Activated T-cell treated with anti-CD3 and anti-CD28 coated beads, Interleukin-2, amount 50 U/mL, for 4 hours (primary cell): ENCODE results near the gene KIAA0319L. TPM values are rescaled to one million over a fixed set of nuclear protein-coding genes. Genes with fewer than 3 reads are reported as not detected.
A peak's percentile ranks its signal among the peaks of the same experiment; 100 is the strongest.

Experiments used
- ATAC-seq, 2 donors: fragments of 200-7000 bp; cut with Tn5 transposase; one replicate each; pipeline ENCODE4 v1.10.0; 2021
- DNase-seq: peaks from one replicate; pipeline ENCODE4 v3.0.0-alpha.2; 2020
- H3K27me3 Mint-ChIP-seq: one replicate; pipeline ENCODE4 v1.8.0; 2021; ENCODE audit warnings: low read depth, mixed read lengths
- H3K36me3 Mint-ChIP-seq: one replicate; pipeline ENCODE4 v1.8.0; 2022; ENCODE audit warnings: mixed read lengths; ENCODE audit not compliant: insufficient read depth
- H3K4me1 Mint-ChIP-seq: one replicate; pipeline ENCODE4 v1.8.0; 2021; ENCODE audit warnings: low read depth, mixed read lengths
- H3K4me3 Mint-ChIP-seq: one replicate; pipeline ENCODE4 v1.8.0; 2021; ENCODE audit warnings: mild to moderate bottlenecking, moderate library complexity, mixed read lengths
- H3K9me3 Mint-ChIP-seq: one replicate; pipeline ENCODE4 v1.8.0; 2021; ENCODE audit warnings: mixed read lengths
- total RNA-seq, 3 donors: library from RNA; stranded (reverse); gene quantifications; one replicate each; pipeline ENCODE4 v1.2.1, GENCODE V29; 2021

KIAA0319L gene
- total RNA-seq, result 10 to 100 TPM; 16.4 to 19.2 (median 17.4) TPM

DNA sequence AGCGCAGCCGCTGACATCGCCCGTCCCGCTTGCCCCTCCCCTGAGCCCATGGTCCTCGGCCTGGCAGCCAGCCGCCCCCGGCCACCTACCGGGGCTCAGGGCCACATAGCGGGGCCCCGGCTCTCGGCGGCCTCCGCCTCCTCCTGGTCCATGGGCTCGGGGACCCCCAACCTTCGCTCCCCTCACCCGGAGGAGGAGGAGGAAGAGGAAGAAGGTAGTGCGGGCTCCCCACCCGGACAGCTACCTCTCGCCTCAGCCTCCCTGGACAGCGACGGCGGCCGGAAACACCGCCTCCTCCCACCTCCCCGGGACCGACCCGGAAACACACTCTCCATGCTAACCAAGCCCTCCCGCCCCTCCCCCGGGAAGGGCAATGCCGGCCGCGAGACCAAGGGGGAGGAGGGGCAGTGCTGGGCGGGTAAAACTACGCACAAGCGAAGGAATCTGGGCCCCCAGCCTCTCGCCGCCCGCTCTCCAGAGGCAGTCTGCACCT lies at the start of gene KIAA0319L:
Gene KIAA0319L, minus strand, starts transcription at position 286 of the 493 bp plus-strand sequence. CDS start 2,912 bp downstream, outside the sequence.
- no peak for DNase-seq

DNA sequence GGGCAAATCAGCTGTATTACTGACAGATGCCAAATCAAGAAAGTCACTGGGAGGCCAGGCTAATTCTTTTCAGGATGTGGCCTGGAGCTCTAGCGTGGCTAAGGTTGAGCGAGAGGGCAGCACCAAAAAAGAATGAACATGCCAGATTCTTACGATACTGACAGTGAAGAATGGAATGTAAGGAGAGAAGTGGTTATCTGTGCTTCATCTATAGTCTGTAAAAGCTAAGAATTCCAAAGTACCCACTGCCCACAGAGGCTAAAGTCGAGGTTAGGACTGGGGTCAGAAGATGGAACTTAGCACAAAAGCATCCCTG lies 48.6 kb upstream of the KIAA0319L start:
- Mint-ChIP-seq H3K27me3 (no peaks in the 10 kb centered on the region), H3K4me3 (no peak overlapping the region), H3K9me3 (no peaks in the 10 kb centered on the region), H3K4me1 (peaks cover 8% of the 10 kb centered on the region), H3K36me3 (peaks cover 47% of the 10 kb centered on the region)
- DNase-seq (no peak), ATAC-seq (no peak)

More for the DNA sequence above, at the start of gene KIAA0319L:
- Mint-ChIP-seq H3K4me3 (peak within 1 kb of the TSS; percentile 98), H3K9me3 (no peaks in the 10 kb centered on the region), H3K27me3 (no peaks in the 10 kb centered on the region), H3K36me3 (peaks cover 9% of the 10 kb centered on the region), H3K4me1 (peaks cover 53% of the 10 kb centered on the region)
- peak; percentile 69 to 76 for ATAC-seq

DNA sequence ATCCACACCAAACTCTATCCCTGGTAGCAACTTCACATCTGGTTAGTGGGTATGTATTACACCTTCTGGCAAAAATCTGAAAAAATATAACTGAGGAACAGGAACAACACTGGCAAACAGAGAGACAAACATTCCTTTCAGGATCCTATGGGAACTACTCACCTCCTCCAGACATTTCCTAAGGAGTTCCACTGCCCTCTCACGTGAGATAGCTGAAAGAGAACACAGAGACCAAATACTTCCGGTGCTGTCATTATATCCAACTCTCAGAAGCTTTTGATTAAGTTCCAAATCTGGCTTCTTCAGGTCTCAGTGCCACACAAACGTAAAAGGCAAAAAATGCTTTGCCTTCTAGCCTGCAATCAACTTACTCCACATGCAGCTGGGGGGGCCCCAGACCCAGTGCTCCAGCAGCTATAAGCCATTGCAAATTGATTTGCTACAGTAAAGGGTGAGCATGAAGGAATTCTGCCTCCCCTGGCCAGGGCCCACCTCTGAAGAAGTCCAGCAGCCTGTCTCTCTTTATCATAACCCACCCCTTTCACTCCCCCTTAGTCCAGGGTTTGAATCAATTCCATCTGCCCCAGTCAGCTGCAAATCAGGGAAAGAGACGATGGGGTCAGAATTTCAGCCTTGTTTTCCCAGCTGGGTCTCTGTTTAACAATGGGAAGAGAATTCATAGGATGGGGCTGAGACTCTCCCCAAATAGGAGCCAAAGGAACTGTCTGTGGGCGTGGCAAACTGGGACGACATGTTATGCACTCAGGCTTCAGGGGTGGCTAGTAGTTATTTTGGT lies 48.1 kb upstream of the KIAA0319L start:
- no peaks in the 10 kb centered on the region for H3K9me3 Mint-ChIP-seq
- peaks cover 47% of the 10 kb centered on the region for H3K36me3 Mint-ChIP-seq
- H3K27me3 Mint-ChIP-seq, result no peaks in the 10 kb centered on the region
- no peak overlapping the region for H3K4me3 Mint-ChIP-seq
- no peak for DNase-seq
- ATAC-seq, result no peak
- peaks cover 8% of the 10 kb centered on the region for H3K4me1 Mint-ChIP-seq

DNA sequence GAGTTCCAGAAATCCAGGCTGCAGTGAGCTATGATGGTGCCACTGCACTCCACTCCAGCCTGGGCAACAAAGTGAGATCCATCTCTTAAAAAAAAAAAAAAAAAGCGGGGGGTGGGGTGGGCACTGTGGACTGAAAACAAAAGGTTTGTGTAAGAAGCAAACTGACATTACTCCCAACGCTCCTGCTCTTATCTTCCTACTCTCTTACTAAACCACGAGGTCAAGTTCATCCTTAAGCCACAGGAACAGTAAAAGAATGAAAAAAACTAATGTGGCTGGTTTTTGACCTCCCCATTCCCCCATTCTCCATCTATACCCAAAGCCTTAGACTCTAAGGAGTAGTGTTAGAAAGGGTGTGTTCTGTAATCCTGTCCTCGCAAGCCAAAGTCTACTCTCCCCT lies 46.7 kb upstream of the KIAA0319L start:
- no peak for DNase-seq
- no peaks in the 10 kb centered on the region for H3K9me3 Mint-ChIP-seq
- no peak for ATAC-seq
- H3K27me3 Mint-ChIP-seq, result no peaks in the 10 kb centered on the region
- no peak overlapping the region for H3K4me3 Mint-ChIP-seq
- peaks cover 50% of the 10 kb centered on the region for H3K36me3 Mint-ChIP-seq
- peaks cover 8% of the 10 kb centered on the region for H3K4me1 Mint-ChIP-seq

DNA sequence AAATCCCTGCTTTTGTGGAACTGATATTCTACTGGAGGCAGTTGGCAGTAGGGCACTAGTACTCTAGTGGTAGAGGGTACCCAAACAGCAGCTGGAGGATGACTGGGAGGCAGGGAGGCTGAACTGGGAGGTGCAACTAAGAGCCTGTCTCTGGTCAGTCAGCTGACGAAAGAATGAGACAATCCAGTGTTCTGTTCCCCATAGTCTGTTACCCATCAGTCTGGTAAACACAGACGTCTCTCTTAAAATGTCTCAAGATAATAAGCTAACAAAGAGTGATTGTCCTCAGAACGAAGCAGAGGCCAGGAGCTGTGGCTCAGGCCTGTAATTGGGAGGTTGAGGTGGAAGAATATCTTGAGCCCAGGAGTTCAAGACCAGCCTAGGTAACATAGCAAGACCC lies 46.3 kb upstream of the KIAA0319L start:
- DNase-seq (no peak), ATAC-seq (no peak)
- H3K9me3 Mint-ChIP-seq, result no peaks in the 10 kb centered on the region
- H3K27me3 Mint-ChIP-seq, result no peaks in the 10 kb centered on the region
- H3K4me1 Mint-ChIP-seq, result peaks cover 8% of the 10 kb centered on the region
- H3K4me3 Mint-ChIP-seq, result no peak overlapping the region
- H3K36me3 Mint-ChIP-seq, result peaks cover 49% of the 10 kb centered on the region

DNA sequence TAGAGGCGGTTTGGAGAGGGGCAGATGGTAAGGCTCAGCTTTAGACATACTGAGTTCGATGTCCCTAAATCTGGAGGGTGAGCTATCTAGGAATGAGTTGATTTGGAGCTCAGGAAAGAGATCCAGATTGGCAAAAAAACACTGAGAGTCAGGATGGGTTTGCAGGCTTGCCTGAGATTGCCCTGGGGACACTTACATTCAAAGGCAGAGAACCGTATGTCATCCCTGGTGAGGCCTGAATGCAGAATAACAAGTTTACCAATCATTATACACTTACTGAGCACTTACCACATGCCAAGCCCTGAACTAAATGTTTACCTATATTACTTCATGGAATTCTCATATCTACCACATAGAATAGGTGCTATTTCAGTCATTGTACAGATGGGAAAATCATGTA lies 43.4 kb upstream of the KIAA0319L start:
- Mint-ChIP-seq H3K4me3 (no peak overlapping the region), H3K9me3 (no peaks in the 10 kb centered on the region), H3K4me1 (no peaks in the 10 kb centered on the region), H3K27me3 (no peaks in the 10 kb centered on the region), H3K36me3 (peaks cover 31% of the 10 kb centered on the region)
- DNase-seq (no peak), ATAC-seq (no peak)

DNA sequence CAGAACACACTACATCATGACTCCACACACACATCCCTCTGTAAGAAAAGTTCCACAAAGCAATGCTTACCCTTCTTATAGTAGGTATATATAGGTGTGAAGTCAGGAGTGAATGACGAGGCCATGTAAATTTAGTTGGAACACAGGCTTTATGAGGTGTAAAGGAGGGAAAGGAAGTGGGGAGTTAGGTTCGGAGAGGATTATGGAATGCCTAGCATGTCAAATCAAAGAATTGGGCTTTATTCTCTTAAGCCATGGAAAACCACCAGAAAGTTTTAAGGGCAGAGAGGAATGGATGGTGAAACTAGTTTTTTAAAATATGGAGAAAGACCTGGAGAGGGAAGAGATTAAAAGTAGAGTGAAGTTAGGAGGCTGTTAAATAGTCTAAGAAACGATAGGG lies 42.2 kb upstream of the KIAA0319L start:
- ATAC-seq, result no peak
- no peaks in the 10 kb centered on the region for H3K4me1 Mint-ChIP-seq
- no peaks in the 10 kb centered on the region for H3K9me3 Mint-ChIP-seq
- H3K27me3 Mint-ChIP-seq, result no peaks in the 10 kb centered on the region
- peaks cover 29% of the 10 kb centered on the region for H3K36me3 Mint-ChIP-seq
- DNase-seq, result no peak
- H3K4me3 Mint-ChIP-seq, result no peak overlapping the region

DNA sequence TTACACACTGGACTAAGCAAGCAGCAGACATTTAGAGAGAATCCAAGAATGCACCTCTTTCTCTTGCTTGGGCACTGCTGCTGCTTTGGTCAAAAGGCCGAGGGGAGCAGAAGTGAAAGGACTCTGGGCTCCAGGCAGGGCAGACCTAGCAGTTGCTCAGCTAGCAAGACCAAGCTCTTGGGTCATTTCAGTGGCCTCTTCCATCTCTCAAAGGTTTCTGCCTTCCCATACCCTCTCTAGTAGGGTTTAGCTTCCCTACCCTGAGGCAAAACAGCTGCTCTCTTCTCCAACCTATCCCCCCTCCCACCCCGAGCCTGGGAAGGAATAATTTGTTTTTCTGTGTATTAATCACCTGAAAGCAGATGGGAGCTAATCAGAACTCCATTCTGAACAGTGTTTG lies 41.7 kb upstream of the KIAA0319L start:
- no peaks in the 10 kb centered on the region for H3K4me1 Mint-ChIP-seq
- H3K9me3 Mint-ChIP-seq, result no peaks in the 10 kb centered on the region
- H3K36me3 Mint-ChIP-seq, result peaks cover 25% of the 10 kb centered on the region
- no peak for ATAC-seq
- no peaks in the 10 kb centered on the region for H3K27me3 Mint-ChIP-seq
- DNase-seq, result no peak
- no peak overlapping the region for H3K4me3 Mint-ChIP-seq

DNA sequence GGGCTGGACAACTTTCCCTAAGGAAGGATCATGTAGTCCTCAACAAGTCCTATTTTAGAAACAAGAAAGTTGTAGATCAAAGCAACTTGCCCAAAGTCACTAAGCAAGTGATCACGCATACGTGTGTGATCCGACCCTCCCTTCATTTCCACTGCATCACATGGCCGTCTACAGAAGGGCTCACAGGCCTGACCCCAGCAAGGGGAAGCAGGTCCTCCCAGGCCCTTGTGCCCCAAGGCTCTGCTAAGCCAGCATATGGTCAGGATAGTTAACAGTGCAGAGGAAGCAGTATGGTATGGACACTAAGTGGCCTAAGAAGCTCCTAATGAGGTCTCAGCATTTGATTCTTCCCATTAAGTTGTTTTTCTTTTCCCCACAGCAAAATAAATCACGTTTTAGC lies 40.7 kb upstream of the KIAA0319L start:
- Mint-ChIP-seq H3K4me1 (peaks cover 1% of the 10 kb centered on the region), H3K9me3 (no peaks in the 10 kb centered on the region), H3K27me3 (no peaks in the 10 kb centered on the region), H3K4me3 (no peak overlapping the region), H3K36me3 (peaks cover 18% of the 10 kb centered on the region)
- no peak for ATAC-seq
- DNase-seq, result no peak

DNA sequence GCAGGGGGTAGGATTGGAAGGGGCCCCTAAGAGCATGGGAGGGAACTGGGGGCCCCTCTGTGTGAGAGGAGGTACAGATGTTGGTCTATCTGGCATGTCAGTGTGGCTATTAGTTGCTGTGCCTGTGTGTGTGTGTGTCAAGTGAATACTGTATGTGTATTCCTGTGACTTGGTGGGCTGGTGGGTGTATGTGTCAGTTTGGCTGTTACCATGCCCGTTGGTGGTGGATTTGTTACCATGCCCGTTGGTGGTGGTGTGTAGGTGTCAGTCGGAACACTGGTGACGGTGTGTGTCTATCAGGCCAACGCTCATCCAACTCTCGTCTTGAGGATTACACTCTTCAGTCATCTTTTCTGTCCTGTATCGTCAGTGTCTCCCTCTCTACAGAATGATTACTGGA lies 38.5 kb upstream of the KIAA0319L start:
- H3K4me1 Mint-ChIP-seq, result peaks cover 4% of the 10 kb centered on the region
- H3K9me3 Mint-ChIP-seq, result no peaks in the 10 kb centered on the region

DNA sequence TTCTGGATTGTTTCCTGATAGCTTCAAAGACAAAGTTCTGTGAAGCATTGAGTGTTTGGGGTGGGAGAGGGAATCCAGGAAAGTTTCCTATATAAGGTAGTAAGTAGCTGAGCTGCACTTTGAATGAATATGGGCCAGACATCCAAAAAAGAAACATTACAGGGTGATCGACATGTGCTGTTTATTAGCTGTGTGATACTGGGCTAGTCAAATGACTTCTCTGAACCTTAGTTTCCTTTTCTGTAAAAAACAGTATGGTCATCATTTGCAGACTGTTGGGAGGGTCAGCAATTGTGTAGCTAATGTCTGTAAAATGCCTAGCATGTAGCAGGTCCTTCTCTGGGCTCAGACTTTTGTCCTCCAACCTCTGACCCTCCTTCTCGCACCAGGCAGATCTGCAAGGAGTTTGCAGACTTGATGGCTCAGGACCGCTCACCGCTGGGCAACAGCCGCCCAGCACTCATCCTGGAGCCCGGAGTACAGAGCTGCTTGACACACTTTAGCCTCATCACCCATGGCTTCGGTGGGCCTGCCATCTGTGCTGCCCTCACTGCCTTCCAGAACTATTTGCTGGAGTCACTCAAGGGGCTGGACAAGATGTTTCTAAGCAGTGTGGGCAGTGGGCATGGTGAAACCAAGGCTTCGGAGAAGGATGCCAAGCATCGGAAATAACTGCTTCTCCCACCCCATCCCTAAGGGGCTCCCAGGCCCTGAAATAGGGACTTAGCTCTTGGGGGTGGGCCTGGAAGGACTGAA lies 37.0 kb upstream of the KIAA0319L start:
- DNase-seq (no peak), ATAC-seq (no peak)
- H3K4me1 Mint-ChIP-seq, result peaks cover 4% of the 10 kb centered on the region
- H3K9me3 Mint-ChIP-seq, result no peaks in the 10 kb centered on the region
- no peaks in the 10 kb centered on the region for H3K27me3 Mint-ChIP-seq
- no peak overlapping the region for H3K4me3 Mint-ChIP-seq
- peaks cover 10% of the 10 kb centered on the region for H3K36me3 Mint-ChIP-seq

More for the DNA sequence above, 38.5 kb upstream of the KIAA0319L start:
- Mint-ChIP-seq H3K36me3 (peaks cover 16% of the 10 kb centered on the region), H3K27me3 (no peaks in the 10 kb centered on the region), H3K4me3 (no peak overlapping the region)
- DNase-seq (no peak), ATAC-seq (no peak)

DNA sequence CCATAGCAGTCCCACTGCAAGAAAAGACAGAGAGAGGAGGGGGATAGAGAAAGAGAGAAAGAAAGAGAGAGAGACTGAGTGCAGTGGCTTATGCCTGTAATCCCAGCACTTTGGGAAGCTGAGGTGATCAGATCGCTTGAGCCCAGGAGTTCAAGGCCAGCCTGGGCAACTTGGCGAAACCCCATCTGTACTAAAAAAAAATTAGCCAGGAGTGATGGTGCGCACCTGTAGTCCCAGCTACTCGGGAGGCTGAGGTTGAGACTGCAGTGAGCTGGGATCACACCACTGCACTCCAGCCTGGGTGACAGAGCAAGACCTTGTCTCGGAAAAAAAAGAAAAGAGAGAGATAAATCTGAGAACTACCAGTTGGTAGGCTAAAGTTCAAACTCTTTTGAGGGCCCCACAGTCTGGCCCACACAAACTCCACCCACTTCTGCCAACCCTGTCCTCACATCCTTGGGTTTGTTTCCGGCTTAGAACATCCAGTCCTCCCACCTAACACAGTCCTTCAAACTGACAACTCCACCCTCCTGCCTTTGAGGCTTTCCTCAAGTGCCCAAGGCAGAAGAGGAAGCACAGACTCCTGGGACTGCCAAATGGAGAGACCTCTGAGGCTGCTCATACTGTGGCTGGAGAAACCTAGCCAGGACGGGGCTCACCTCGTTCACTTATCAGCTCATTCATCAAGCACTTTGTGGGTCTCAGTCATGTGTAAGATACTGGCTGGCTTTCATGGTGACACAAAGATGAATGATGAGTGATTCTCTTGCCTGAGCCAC lies 36.0 kb upstream of the KIAA0319L start:
- H3K9me3 Mint-ChIP-seq, result no peaks in the 10 kb centered on the region
- peaks cover 4% of the 10 kb centered on the region for H3K4me1 Mint-ChIP-seq
- ATAC-seq, result peak; percentile 34 to 41
- peaks cover 8% of the 10 kb centered on the region for H3K36me3 Mint-ChIP-seq
- DNase-seq, result no peak
- no peak overlapping the region for H3K4me3 Mint-ChIP-seq
- H3K27me3 Mint-ChIP-seq, result no peaks in the 10 kb centered on the region

DNA sequence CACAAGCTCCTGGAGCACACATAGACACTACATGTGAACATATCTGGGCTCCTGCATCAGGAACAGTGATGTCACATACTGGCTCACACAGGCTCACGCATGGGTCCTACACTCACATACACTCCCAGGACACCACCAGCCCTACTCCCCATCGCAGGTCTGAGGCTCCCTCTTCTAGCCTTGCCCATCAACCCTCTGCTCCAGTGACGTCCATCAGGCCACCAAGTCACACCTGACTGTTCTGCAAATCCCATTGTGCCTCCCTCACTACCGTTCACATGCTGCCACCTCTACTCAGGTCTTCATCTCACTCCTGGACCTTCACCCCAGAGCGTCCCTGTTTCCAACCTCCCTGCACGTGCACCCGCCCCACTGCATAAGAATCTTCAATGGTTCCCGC lies 34.0 kb upstream of the KIAA0319L start:
- peaks cover 4% of the 10 kb centered on the region for H3K4me1 Mint-ChIP-seq
- H3K4me3 Mint-ChIP-seq, result no peak overlapping the region
- no peaks in the 10 kb centered on the region for H3K9me3 Mint-ChIP-seq
- ATAC-seq (no peak), DNase-seq (no peak)
- no peaks in the 10 kb centered on the region for H3K27me3 Mint-ChIP-seq
- peaks cover 8% of the 10 kb centered on the region for H3K36me3 Mint-ChIP-seq

DNA sequence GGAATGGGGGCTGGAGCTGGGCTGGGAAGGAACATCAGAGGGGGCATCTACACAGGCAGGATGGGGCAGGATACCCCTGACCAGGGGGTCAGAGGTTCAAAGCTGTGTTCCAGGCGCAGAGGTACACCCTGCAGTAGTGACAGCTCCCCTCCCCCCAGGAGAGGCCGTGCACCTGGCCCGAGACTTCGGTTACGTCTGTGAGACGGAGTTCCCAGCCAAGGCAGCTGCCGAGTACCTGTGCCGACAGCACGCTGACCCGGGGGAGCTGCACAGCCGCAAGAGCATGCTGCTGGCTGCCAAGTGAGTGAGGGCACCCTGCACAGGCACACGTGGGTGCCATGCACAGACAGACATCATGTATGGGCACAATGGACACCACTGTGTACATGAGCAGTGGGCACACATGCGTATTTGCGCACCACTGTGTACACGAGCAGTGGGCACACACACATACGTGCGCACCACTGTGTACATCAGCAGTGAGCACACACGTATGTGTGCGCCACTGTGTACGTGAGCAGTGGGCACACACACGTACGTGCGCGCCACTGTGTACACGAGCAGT lies 33.4 kb upstream of the KIAA0319L start:
- H3K4me3 Mint-ChIP-seq, result no peak overlapping the region
- peaks cover 4% of the 10 kb centered on the region for H3K4me1 Mint-ChIP-seq
- H3K36me3 Mint-ChIP-seq, result peaks cover 3% of the 10 kb centered on the region
- no peaks in the 10 kb centered on the region for H3K9me3 Mint-ChIP-seq
- DNase-seq, result no peak
- no peak for ATAC-seq
- no peaks in the 10 kb centered on the region for H3K27me3 Mint-ChIP-seq
